Karpas-422 (cell line): ENCODE measurements around the gene SNX15. TPM values are rescaled to one million over a fixed set of nuclear protein-coding genes. Genes with fewer than 3 reads are reported as not detected.
A peak's percentile ranks its signal among the peaks of the same experiment; 100 is the strongest.

Experiments used
- DNase-seq: peaks from one replicate; pipeline ENCODE4 v3.0.0-alpha.2; 2015
- H2AFZ ChIP-seq: fragments of 200-600 bp; sonication (generic); 2 replicates; pipeline ENCODE4 v1.6.1; 2014; ENCODE audit warnings: antibody characterized with exemption, low read length, mixed read lengths
- H3K27ac ChIP-seq: fragments of 200-600 bp; sonication (generic); 2 replicates; pipeline ENCODE4 v1.5.1; 2014; ENCODE audit warnings: mild to moderate bottlenecking, low read length, moderate library complexity
- H3K27me3 ChIP-seq: fragments of 200-600 bp; sonication (generic); 2 replicates; pipeline ENCODE4 v1.6.1; 2014; ENCODE audit warnings: low read length, mixed read lengths
- H3K36me3 ChIP-seq: fragments of 200-600 bp; sonication (generic); 2 replicates; pipeline ENCODE4 v1.6.1; 2014; ENCODE audit warnings: low read length, mixed read lengths; ENCODE audit not compliant: insufficient read depth
- H3K4me1 ChIP-seq: fragments of 200-600 bp; sonication (generic); 2 replicates; pipeline ENCODE4 v1.6.1; 2014; ENCODE audit warnings: mild to moderate bottlenecking, low read length, mixed read lengths
- H3K4me2 ChIP-seq: fragments of 200-600 bp; sonication (generic); 2 replicates; pipeline ENCODE4 v1.6.1; 2014; ENCODE audit warnings: low read length, low read depth, mild to moderate bottlenecking; ENCODE audit not compliant: poor library complexity, severe bottlenecking
- H3K4me3 ChIP-seq: fragments of 200-600 bp; sonication (generic); 2 replicates; pipeline ENCODE4 v1.5.1; 2014; ENCODE audit warnings: mild to moderate bottlenecking, antibody characterized with exemption, low read length, mixed read lengths
- H3K79me2 ChIP-seq: fragments of 200-600 bp; sonication (generic); 2 replicates; pipeline ENCODE4 v1.6.1; 2014; ENCODE audit warnings: mild to moderate bottlenecking, low read length, mixed read lengths
- H3K9ac ChIP-seq: fragments of 200-600 bp; sonication (generic); 2 replicates; pipeline ENCODE4 v1.6.0; 2014; ENCODE audit warnings: low read length
- H3K9me2 ChIP-seq: fragments of 200-600 bp; sonication (generic), shearing (Covaris generic); replicated peaks from 2 replicates; pipeline ENCODE4 v1.6.0; 2014; ENCODE audit warnings: mild to moderate bottlenecking, low read length, moderate library complexity; ENCODE audit not compliant: insufficient read depth
- H3K9me3 ChIP-seq: fragments of 300-700, 200-600 bp; sonication (generic); 2 replicates; pipeline ENCODE4 v1.6.1; 2014; ENCODE audit warnings: low read length, mixed read lengths
- H4K20me1 ChIP-seq: fragments of 200-600 bp; sonication (generic); 2 replicates; pipeline ENCODE4 v1.6.1; 2014; ENCODE audit warnings: mild to moderate bottlenecking, antibody characterized with exemption, low read length, low read depth; ENCODE audit not compliant: insufficient read depth
- total RNA-seq: library from RNA; depleted of rRNA; stranded (reverse); fragments of >200 nt; shearing (Covaris generic); gene quantifications from 2 replicates; pipeline ENCODE4 v1.2.3, GENCODE V29; 2014; ENCODE audit warnings: low replicate concordance

SNX15 gene
- total RNA-seq, 1 experiment from 2014 or later = 17.6 TPM

DNA sequence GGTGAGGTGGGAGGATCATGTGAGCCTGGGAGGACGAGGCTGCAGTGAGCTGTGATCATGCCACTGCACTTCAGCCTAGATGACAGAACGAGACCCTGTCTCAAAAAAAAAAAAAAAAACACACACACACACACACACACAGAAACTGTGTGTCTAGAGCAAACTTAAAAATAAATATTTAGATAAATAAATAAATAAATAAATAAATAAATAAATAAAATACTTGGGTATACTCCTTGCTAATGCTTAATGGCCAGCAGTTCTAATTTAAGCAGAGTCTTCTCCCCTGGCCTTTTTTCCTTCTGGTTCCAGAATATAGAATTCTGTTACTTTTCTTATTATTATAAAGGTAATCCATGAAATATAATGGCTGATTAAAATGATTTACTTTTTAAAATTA, 18.4 kb upstream of the SNX15 start:
- no peak overlapping the region for H3K27ac ChIP-seq
- peaks cover 8% of the 10 kb centered on the region for H3K4me1 ChIP-seq
- H3K36me3 ChIP-seq = no peaks in the 10 kb centered on the region
- H2AFZ ChIP-seq = no peak overlapping the region
- H3K79me2 ChIP-seq = no peaks in the 10 kb centered on the region
- no peaks in the 10 kb centered on the region for H3K27me3 ChIP-seq
- H3K4me2 ChIP-seq = no peak overlapping the region
- no peak overlapping the region for H3K9ac ChIP-seq
- no peak for DNase-seq
- H3K9me2 ChIP-seq = no peaks in the 10 kb centered on the region
- H3K4me3 ChIP-seq = no peak overlapping the region
- H3K9me3 ChIP-seq = no peaks in the 10 kb centered on the region
- H4K20me1 ChIP-seq = no peaks in the 10 kb centered on the region

DNA sequence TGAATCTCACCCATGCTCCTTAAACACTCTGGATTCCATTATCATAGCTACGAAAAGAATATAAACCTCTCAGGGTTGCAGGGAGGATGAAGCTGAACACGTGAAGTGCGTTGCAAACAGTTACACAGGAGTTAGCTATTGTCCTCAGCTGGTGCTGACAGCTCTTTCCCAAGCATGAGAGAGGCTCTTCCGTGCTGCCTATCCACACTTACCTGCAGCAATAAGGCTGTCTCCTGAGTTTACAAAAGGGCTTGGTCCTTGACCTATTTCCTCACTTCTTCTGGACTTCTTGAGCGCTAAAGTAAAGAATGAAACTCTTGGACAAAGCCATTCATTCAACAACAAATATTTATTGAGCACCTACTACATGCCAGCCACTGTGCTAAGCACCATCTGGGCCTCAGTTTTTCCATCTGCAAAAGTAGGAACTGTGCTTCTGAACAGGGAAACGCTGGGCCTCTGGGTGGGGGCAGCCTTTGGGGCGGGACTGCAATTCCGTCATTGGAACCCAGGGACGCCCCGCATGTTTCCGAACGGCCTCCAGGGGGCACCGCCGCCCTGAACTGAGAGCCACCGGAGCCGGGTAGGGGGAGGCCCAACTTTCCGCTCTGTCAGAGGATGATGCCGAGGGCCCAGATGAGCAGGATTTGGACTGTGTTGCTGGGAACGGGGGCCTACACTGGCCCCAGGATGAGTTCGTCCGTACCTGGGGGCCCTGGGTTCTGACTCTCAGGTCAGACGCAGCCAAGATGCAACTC, 13.9 kb upstream of the SNX15 start:
- H4K20me1 ChIP-seq = no peaks in the 10 kb centered on the region
- peaks cover 17% of the 10 kb centered on the region for H3K4me1 ChIP-seq
- no peaks in the 10 kb centered on the region for H3K9me2 ChIP-seq
- H3K4me2 ChIP-seq = peak overlapping the region; percentile 94
- peak; percentile 96 for DNase-seq
- H3K27me3 ChIP-seq = no peaks in the 10 kb centered on the region
- H3K9ac ChIP-seq = peak overlapping the region; percentile 95
- H3K9me3 ChIP-seq = no peaks in the 10 kb centered on the region
- H3K79me2 ChIP-seq = peaks cover 18% of the 10 kb centered on the region
- peaks cover 10% of the 10 kb centered on the region; the same call in 1 of the 2 replicates for H3K36me3 ChIP-seq
- H2AFZ ChIP-seq = peak overlapping the region; percentile 93
- H3K27ac ChIP-seq = peak overlapping the region; percentile 85
- peak overlapping the region; percentile 75 for H3K4me3 ChIP-seq

DNA sequence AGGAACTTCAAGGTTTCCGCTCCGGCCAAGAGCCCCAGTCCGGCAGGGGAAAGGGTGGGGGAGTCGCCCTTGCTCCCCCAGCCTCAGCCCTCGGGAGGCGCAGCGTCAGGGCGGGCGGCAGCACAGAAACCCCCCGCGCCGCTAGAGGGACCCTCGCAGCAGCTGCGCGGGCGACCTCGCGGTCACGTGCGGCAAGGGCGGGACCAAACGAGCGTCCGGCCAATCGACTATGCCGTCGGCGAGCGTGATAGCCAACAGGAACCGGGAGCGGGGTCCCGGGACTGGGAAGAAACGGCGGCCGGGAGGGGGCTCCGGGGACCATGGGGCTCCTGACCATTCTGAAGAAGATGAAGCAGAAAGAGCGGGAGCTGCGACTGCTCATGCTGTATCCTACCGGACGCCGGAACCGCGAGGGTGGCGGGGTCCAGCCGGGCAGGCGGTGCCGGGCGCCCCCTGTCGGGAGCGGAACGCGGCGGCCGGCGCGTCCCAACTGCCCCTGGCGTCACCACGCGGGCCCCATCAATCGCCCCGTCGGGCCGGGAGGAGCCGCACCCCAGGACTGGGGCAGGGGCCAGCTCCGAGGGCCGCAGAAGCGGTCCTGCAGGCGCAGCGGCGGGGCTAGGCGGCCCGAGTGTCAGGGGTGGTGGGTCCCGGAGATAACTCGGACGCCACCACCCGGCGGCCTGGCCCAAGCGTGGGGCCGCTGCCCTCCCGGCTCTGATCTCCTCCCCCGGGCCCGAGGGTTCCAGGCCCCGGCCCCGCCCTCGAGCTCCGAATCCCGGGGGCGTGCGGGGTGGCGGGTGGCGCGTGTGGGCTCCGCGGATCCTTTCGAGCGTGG, 13.1 kb upstream of the SNX15 start, which contains the start of gene ARL2:
Gene ARL2, plus strand, starts transcription at position 273 of the 838 bp plus-strand sequence. Its CDS starts 48 bp downstream, at position 321.
- H3K9ac ChIP-seq = peak within 1 kb of the TSS; percentile 95

DNA sequence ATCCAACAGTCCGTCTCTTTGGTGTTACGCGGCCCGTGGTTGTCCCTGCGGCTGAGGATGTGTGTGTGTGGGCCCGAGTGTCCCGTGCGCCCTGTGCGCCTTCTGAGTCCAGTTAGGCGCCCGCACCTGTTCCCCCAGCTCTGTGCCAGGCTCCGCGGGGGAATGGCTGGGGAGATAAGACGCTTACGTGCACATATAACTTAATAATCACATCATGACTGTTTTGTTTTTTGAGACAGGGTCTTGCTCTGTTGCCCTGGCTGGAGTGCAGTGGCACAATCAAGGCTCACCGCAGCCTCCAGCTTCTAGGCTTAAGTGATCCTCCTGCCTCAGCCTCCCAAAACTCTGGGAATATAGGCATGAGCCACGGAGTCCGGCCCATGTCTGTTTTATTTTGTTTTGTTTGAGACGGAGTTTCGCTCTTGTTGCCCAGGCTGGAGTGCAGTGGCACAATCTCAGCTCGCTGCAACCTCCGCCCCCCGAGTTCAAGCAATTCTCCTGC, 12.5 kb upstream of the SNX15 start:
- Histone ChIP-seq H4K20me1 (no peaks in the 10 kb centered on the region), H3K4me3 (peak overlapping the region; percentile 75), H3K36me3 (peaks cover 13% of the 10 kb centered on the region; the same call in 1 of the 2 replicates), H3K79me2 (peaks cover 18% of the 10 kb centered on the region), H3K4me1 (peaks cover 17% of the 10 kb centered on the region), H3K9me3 (no peaks in the 10 kb centered on the region), H3K27ac (peak overlapping the region; percentile 85), H3K9me2 (no peaks in the 10 kb centered on the region), H3K9ac (peak overlapping the region; percentile 95), H3K4me2 (peak overlapping the region; percentile 94), H2AFZ (peak overlapping the region; percentile 93; the same call in 1 of the 2 replicates), H3K27me3 (no peaks in the 10 kb centered on the region)
- no peak for DNase-seq

More for the DNA sequence above, 13.1 kb upstream of the SNX15 start, which contains the start of gene ARL2:
- H3K9me2 ChIP-seq = no peaks in the 10 kb centered on the region
- peak within 1 kb of the TSS; percentile 75 for H3K4me3 ChIP-seq
- peak within 1 kb of the TSS; percentile 85 for H3K27ac ChIP-seq
- H4K20me1 ChIP-seq = no peaks in the 10 kb centered on the region
- peak within 1 kb of the TSS; percentile 94 for H3K4me2 ChIP-seq
- no peaks in the 10 kb centered on the region for H3K9me3 ChIP-seq
- peak within 1 kb of the TSS; percentile 93 for H2AFZ ChIP-seq
- H3K36me3 ChIP-seq = peaks cover 13% of the 10 kb centered on the region; the same call in 1 of the 2 replicates
- no peaks in the 10 kb centered on the region for H3K27me3 ChIP-seq
- H3K4me1 ChIP-seq = peaks cover 17% of the 10 kb centered on the region
- peak; percentile 96 for DNase-seq
- H3K79me2 ChIP-seq = peaks cover 18% of the 10 kb centered on the region

DNA sequence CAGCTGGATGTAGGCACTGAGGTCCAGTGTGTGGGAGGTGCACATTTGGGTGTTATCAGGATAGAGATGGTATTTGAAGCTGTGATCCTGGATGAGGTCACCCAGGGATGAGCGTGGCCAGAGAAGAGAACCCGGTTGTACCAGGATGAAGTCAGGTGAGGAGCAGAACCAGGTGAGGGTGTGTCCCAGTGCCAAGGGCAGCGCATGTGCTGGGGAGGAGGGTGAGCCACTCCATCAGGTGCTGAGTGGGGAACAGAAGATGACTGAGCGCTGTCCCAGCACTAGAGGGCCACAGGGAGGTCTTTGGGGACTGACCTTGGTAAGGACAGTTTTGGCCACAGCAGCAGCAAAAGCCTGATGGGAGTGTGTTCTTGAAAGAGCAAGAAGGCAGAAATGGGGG, 10.5 kb upstream of the SNX15 start:
- H3K9me3 ChIP-seq = no peaks in the 10 kb centered on the region
- H3K4me2 ChIP-seq = no peak overlapping the region
- H2AFZ ChIP-seq = no peak overlapping the region
- no peaks in the 10 kb centered on the region for H4K20me1 ChIP-seq
- peaks cover 17% of the 10 kb centered on the region for H3K4me1 ChIP-seq
- H3K9ac ChIP-seq = no peak overlapping the region
- H3K36me3 ChIP-seq = peaks cover 13% of the 10 kb centered on the region; the same call in 1 of the 2 replicates
- DNase-seq = no peak
- no peaks in the 10 kb centered on the region for H3K27me3 ChIP-seq
- H3K79me2 ChIP-seq = peaks cover 18% of the 10 kb centered on the region
- no peak overlapping the region for H3K27ac ChIP-seq
- no peaks in the 10 kb centered on the region for H3K9me2 ChIP-seq
- no peak overlapping the region for H3K4me3 ChIP-seq

DNA sequence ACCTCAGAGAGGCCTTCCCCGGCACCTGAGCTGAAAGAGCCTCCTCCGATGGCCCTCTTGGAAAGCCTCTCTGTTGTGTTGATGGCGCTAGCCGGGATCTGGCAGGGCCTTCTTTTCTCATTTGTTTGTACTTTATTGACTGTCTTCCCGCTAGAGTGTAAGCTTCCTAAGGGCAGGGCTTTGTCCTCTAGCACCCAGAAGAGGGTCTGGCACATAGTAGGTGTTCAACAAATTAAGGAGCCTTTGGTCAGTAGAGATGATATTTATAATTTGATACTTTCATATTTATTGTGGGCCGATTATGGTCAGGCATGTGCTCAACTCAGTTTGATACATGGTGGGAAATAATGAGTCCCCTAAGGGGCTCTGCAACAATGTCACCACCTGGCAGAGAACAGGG, 9.3 kb upstream of the SNX15 start:
- H3K4me1 ChIP-seq = peaks cover 17% of the 10 kb centered on the region
- H3K4me2 ChIP-seq = no peak overlapping the region
- H3K4me3 ChIP-seq = no peak overlapping the region
- H2AFZ ChIP-seq = no peak overlapping the region
- peaks cover 13% of the 10 kb centered on the region; the same call in 1 of the 2 replicates for H3K36me3 ChIP-seq
- no peaks in the 10 kb centered on the region for H3K9me2 ChIP-seq
- DNase-seq = no peak
- H3K79me2 ChIP-seq = peaks cover 18% of the 10 kb centered on the region
- H4K20me1 ChIP-seq = no peaks in the 10 kb centered on the region
- H3K9me3 ChIP-seq = no peaks in the 10 kb centered on the region
- no peak overlapping the region for H3K27ac ChIP-seq
- no peak overlapping the region for H3K9ac ChIP-seq
- H3K27me3 ChIP-seq = no peaks in the 10 kb centered on the region

DNA sequence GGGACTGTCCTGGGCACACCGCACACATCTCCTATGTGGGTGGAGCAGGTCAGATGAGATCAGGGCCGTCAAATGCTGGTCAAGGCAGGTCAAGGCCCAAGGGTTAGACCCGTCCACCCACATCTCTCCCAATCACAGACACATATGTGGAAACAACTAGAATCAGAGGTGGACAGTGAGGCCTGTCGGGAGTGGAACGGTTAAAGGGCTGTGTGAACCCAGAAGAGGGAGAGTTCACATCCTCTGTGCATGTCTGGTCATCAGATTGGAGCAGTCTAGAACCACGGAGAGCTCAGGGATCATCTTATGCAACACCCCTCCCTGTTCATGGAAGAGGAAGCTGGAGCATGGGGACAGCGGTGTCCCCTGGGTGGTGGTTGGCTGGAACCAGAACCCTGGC, 7.4 kb upstream of the SNX15 start:
- H3K27me3 ChIP-seq = no peaks in the 10 kb centered on the region
- H3K9me3 ChIP-seq = no peaks in the 10 kb centered on the region
- no peak overlapping the region for H3K4me3 ChIP-seq
- no peaks in the 10 kb centered on the region for H4K20me1 ChIP-seq
- peaks cover 6% of the 10 kb centered on the region for H3K4me1 ChIP-seq
- no peak overlapping the region for H3K4me2 ChIP-seq
- H3K36me3 ChIP-seq = peaks cover 13% of the 10 kb centered on the region; the same call in 1 of the 2 replicates
- no peak for DNase-seq
- H3K79me2 ChIP-seq = peaks cover 15% of the 10 kb centered on the region
- H3K9me2 ChIP-seq = no peaks in the 10 kb centered on the region
- H3K9ac ChIP-seq = no peak overlapping the region
- H3K27ac ChIP-seq = no peak overlapping the region
- H2AFZ ChIP-seq = no peak overlapping the region

DNA sequence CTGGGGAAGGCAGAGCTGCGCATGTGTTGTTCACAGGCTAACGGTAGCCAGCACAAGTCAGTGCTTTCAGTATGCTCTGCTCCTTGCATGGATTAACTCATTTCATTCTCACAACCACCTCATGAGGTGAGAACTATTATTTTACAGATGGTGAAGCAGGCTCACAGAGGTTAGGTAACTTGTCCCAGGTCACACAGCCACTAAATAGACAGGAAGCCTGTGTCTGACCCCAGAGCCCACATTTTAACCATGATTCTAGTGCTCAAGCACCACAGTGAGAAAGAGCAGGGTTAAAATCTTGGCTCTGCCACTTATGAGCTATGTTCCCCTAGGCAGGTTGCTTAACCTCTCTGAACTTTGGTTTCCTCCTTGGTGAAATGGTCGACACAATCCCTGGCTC, 6.2 kb upstream of the SNX15 start:
- Histone ChIP-seq H3K9me2 (no peaks in the 10 kb centered on the region), H3K27me3 (no peaks in the 10 kb centered on the region), H3K9ac (no peak overlapping the region), H4K20me1 (no peaks in the 10 kb centered on the region), H3K36me3 (peaks cover 13% of the 10 kb centered on the region; the same call in 1 of the 2 replicates), H3K4me1 (no peaks in the 10 kb centered on the region), H2AFZ (no peak overlapping the region), H3K4me2 (no peak overlapping the region), H3K4me3 (no peak overlapping the region), H3K9me3 (no peaks in the 10 kb centered on the region), H3K79me2 (peaks cover 5% of the 10 kb centered on the region; the same call in 1 of the 2 replicates), H3K27ac (no peak overlapping the region)
- no peak for DNase-seq
